HG02870 (cell line): ENCODE data around the gene B3GNT5.

ENCODE experiments used
- ATAC-seq: cut with Tn5 transposase; IDR thresholded peaks from one replicate; pipeline ENCODE4 v1.9.1; 2021; ENCODE audit warnings: mild to moderate bottlenecking, moderate library complexity; ENCODE audit not compliant: unreplicated experiment

The B3GNT5 gene, protein sequence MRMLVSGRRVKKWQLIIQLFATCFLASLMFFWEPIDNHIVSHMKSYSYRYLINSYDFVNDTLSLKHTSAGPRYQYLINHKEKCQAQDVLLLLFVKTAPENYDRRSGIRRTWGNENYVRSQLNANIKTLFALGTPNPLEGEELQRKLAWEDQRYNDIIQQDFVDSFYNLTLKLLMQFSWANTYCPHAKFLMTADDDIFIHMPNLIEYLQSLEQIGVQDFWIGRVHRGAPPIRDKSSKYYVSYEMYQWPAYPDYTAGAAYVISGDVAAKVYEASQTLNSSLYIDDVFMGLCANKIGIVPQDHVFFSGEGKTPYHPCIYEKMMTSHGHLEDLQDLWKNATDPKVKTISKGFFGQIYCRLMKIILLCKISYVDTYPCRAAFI

DNA sequence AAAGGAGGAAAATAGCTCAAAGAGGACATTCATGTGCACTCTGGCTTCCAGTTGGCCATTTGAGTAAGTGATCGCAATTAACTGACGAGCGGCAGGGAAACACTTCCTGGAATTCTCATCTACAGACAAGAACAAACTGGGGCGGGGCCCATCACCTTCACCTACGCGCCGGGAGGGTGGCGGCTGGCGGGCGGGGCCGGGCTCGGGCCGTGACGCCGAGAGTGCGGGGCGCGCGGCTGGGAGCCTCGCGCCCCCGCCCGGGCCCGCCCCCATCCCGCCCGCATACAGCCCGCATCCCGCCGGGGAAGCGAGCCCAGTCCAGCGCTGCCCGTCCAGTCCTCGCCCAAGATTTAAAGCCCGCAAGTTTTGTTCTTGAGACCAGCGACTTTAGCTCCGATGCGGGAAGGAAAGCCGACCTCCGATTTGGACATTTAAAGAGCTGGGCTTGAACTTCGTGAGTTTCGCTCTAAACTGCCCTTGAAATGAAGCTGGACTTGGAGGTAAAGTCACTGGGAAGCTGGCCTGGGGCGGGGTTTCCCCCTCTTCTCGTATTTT is at the start of gene B3GNT5:
Gene B3GNT5, plus strand, starts transcription at position 281 of the 555 bp plus-strand sequence. CDS start 16,546 bp downstream, outside the sequence.
- no peak for ATAC-seq

DNA sequence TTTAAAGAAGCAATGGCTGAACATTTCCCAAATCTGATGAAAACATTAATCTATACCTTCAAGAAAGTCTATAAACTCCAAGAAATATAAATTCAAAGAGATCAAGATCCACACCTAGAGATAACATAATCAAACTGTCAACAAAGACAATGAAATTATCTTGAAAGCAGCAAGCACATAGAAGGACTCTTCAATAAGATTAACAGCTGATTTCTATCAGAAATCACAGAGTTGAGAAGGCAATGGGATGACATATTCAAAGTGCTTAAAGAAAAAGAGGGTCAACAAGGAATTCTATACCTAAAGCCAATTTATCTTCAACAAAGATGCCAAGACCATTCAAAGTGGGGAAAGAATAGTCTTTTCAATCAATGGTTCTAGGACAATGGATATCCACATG is 49.4 kb upstream of the B3GNT5 start:
- ATAC-seq = no peak

DNA sequence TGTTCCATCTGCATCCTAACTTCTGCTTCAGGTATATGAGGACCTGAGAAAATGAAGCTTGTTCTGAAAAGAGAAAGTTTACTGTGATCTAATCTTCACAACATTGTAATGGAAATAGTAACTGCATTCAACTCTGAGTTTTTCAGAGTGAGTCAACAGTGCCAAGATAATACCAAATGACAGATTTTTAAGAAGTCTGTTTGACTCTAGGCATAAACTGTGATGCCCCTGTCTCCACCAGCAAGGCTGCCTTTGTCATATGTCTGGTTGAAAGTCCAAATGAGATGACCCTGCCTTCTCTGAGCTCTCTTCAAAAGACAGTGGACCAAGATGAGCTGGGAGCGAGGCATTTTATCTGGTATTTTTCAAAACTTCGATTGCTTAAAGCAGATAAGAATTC is 44.8 kb upstream of the B3GNT5 start:
- ATAC-seq = no peak

DNA sequence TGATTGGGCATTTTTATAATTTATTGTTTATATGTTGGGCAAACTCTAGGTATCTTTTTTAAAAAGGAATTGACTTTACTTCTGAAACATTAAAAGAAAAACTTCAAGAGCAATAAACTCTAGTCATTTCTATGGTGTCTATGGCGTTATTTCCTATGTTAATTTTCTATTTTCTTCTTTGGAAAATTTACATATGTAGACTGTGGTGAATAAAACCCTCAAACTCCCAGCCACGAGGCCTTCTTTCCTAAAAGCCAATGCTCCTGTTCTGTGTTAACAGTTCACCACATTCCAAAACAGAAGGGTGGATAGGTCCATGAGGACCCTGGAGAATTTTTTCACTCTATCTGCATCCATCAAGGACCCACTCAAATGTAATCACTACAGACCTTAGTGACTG is 44.3 kb upstream of the B3GNT5 start:
- no peak for ATAC-seq

DNA sequence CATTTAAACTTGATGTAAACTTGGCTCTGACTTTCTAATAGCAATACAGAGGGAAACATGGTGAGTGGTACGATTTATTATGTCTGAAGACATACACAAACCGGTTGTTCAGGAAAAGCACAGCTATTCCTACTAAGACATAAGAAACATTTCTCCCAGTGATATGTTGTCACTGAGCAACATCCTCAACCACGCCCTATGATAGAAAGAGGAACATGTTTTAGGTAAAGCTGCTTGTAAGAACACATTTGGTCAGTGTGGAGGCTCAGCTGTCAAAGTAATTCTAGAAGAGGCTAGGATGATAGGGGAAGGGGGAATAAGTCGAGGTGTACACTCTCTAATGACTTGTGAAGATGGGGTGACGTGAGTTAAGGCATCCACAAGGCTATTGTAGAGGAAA is 42.7 kb upstream of the B3GNT5 start:
- no peak for ATAC-seq

DNA sequence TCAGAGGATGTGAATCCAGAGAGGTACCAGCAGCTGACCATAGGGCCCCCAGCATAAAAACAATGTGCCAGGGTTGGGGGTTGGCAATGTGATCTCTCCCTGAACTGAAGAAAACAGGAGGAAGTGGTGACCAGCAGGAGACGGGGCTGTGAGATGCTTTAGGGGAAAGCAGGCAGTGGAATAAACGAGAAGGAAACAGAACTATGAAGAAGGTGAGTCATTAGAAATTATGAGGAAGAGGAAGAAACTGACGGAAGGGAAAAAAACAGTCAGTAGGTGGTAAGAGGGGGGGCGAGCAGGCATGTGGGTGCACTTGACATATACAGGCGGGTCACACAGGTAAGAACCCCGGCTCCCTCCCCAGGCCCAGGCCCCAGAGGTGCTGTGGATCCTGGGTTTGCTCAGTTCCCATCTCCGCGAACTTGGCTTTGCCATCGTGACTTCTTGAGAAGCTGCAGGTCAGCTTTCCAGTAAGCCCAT is 42.2 kb upstream of the B3GNT5 start:
- no peak for ATAC-seq

DNA sequence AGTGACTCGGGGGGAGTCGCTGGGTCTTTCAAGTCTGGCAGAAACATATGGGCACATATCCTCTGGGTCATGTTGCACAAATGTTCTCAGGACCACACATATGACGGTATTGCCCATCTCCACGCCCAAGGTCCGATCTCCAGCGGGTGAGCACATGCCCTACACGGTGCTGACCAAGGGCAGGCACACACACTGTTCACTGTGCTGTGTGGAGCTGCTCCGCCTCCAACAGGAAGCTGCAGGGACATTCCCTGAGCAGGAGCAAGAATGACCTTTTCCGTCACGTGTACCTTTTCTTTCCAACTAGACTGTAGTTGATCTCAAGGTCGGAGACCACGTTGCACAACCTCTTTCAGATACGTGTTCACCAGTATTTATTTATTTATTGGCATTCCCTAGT is 41.7 kb upstream of the B3GNT5 start:
- ATAC-seq = no peak

DNA sequence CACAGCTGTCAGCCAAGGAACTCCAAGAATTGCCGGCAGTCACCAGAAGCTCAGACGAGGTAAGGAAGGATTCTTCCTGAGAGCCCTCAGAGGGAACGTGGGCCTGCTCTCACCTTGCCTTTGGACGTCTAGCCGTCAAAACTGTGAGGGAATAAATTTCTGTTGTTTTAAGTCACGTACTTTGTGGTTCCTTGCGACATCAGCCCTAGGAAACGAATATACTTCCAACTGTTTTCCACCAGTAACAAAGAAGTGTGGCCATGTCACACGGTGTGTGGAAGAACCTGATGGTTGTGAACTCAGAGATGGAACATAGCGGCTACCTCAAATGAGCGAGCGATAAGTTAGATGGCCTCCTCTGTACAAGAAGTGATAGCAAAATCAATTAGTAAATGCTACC is 41.0 kb upstream of the B3GNT5 start:
- ATAC-seq = no peak

DNA sequence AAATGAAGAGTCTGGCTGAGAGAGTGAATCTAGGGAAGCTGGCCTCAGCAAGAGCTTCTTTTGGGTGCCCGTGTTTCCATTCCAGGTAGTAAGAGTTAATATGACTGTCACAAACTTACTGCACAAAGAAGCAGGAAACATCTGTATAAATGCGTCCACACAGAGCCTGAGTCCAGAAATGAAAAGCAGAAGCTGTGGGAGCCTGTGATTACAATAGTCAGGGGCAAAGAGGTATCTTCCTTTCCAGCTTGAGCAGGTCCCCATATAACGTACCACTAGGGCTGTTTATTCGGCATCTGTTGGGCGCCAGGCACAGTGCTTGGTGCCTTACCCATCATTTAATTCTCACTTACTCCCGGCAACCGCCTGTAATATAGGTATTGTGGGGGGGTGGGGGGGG is 40.5 kb upstream of the B3GNT5 start:
- ATAC-seq = no peak

DNA sequence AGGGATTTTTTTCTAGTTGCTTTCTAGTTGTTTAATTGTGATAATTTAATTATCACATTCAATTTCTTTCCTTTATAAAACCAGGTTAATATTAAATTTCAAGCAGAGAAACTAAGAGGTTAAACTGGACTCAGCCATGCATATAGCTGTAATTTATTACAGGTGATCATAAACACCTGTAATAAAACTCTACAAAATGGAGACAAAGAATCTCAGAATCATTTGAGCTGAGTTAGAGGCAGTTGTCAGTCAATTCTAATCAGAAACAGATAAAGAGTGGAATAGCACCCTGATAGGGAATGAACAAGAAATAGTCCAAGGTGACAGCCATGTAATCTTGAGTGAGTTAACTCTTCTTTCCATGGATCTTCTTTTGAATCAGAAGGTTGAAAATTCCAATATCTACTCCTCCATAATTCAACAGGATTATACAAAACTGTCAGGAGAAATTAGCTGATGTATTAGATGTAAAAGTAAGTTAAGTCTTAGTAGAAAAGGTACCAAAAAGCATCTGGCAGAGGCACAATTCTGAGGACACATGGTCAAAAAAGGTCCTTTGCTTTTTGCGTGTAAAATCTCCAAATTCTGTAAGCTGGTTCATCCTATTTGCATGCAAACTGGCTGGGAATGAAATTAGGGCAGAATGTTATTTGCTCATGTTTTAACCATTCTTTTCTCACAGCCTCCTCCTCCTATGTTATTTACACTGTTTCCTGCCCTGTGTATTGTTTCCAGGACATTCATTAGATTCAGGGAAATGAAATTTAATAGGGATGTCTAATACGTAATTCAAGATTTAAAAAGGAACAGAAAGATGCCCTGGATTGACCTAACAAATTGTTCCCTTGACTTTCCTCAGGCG is 39.4 kb upstream of the B3GNT5 start:
- ATAC-seq = no peak

DNA sequence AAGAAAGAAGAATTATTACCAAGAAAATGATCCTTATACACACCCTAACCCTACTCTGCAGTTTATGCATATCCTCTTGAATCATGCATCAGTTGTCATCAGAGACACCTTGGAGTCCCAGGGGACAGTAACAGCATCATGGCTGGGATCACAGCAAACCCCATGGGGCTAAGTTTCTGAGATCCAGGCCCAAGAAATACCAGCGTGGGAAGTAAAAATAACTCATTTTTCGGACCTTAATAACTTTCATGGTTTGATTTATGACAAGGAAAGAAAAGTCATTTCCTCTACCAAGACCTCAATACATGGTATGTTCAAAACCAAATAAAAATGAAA is 38.8 kb upstream of the B3GNT5 start:
- ATAC-seq = no peak

DNA sequence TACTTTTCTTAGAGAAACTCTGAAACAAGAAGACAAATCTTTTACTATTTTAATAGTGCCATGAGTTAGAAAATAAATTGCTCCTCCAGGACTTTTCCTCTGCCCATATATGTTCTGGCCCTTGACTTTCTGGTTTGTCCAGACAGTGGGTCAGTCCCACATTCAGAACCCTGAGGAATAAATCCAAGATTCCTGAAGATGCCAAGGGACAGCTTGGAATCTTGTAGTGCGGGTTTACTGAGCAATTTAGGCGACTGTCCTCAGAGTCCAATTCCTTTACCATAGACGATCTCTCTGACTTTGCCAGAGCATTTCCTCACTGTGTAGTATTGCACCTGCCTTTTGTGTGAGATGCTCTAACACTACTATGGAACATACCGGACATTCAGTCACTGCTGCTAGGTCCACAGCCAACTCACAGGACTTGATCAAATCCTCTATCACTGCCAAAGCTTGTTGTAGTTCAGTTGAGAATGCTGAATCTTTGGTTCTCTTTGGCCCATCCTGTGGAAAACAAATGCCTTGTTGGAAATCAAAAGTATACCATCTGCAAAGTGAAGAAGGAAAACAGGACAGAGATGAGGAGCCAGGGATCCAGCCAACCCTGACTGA is 37.4 kb upstream of the B3GNT5 start:
- ATAC-seq = no peak

DNA sequence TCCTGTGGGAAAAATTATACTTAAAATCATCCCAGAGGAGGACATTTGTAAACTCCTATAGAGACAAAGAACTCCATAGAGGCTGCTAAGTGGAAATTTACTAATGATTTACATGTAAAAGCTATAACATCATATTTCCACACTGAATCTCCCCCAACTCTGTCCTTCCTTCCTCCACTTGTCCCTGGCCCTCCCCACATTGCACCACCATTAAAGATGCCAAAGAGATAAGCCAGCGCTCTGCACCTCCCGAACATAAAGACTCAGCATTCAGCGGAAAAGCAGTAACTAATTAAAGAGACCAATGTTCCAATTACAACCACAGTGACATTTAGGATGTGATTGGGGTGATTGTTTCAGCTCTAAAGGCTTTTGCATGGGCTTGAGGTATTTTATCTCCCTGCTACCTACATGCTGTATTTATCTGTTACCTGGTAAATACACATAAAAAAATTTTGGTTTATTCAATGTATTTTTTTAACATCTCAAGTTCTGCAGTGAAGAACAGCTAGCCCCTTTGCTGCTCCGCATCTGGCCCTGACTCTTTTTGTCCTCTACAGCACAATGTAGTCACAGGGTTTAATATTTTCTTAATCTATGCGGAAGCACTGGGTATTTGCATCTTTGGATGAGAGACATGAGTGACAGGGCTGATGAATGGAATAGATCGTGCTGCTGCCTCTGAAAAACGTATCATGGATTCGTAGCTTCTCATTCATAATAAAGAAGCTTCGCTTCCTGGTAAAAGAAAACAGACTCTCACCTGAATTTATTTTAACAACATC is 35.3 kb upstream of the B3GNT5 start:
- ATAC-seq = no peak

DNA sequence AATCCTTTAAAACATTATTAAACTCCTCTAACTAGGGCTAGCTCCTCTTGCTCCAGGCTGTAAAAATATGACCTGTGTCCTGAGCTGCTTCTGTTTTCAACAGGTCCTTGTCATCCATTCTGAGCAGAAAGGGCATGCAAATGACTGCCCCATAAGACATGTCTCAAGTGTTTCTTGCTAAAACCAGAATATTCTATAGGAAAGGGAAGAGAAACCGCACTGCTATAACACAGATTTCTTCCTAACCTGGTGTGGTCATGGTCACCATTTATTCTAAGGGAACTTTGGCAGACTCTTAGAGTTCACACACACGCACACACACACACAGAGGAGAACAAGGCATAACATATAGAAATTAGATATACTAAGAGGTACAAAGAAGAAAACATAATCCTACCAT is 34.2 kb upstream of the B3GNT5 start:
- no peak for ATAC-seq

DNA sequence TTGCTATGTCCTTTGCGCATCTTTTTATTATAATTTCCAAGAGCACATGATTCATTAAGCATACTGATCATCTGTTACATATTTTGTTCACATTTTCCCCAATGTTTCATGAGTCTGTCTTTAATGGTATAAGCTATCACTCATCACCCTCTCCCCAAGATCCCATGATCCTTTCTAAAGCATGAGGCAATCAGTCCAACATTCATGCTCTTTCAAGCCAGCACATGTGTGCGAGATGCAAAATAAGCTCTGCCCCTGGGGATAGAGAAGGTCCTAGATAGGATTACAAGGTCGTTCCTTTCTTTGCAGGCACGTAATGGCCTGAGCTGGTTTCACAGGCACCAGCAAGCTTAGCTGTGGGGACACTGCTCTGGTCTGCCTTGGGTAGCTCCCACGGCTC is 32.2 kb upstream of the B3GNT5 start:
- no peak for ATAC-seq

DNA sequence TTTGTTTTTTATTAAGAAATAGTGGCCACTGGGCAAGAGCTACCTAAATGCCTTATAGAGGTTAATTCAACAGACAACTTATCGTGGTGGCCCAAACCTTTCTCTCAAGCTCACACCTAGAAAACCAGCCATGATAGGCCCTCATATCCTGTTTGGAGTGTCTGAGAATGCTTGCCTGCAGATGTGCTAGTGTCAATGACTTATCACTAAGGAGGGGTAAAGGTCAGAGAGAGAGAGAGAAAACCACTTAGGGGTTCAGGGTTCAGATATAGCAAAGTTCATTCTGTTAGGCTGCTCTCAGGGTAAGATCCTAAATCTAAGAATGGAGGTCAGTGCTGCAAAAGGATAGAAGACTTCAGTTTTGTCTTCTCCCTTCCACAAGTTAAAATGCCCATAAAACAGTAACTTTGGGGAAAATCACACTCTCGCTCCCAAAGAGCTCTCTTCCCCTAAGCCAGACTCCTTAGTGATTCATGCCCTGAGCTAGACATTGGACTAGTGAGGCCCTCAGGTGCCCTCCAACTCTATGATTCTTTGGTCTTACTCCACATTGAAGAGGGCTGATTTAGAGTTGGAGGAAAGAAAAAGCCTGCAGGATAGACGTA is 30.3 kb upstream of the B3GNT5 start:
- ATAC-seq = no peak

DNA sequence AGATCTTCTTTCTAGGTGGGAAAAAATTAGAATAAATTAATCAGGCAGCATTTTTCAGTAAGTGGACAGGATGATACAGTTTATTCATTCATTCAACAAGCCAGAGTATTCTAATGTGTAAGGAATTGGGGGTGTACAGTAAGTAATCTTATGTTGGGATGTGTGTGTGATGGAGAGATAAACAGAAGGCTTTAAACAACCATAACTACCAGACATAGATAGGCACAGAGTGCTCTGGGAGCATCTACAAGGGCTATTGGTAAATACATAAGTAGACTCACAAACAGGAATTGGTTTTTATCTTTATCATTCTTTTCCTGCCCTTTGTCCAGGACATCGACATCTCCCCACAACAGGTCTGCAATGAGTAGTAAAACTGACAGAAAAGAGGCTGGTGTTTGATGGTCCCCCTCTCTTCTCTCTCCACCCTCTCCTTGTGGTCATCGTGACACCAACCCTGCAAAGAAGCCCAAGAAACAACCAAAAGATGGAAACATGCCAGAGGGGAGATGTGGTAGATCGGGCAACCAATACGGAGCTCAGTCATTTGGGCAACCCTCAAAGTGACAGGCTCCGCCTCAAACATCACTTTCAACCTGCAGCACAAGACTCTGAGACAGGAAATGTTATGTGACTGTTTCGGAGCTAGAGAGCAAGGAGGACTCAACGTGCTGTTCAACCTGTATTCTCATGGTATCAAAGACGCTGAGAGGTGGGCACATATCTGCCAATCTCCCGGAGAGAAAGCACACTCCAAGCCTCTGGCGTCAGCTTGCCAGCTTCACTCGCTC is 28.7 kb upstream of the B3GNT5 start:
- ATAC-seq = no peak

DNA sequence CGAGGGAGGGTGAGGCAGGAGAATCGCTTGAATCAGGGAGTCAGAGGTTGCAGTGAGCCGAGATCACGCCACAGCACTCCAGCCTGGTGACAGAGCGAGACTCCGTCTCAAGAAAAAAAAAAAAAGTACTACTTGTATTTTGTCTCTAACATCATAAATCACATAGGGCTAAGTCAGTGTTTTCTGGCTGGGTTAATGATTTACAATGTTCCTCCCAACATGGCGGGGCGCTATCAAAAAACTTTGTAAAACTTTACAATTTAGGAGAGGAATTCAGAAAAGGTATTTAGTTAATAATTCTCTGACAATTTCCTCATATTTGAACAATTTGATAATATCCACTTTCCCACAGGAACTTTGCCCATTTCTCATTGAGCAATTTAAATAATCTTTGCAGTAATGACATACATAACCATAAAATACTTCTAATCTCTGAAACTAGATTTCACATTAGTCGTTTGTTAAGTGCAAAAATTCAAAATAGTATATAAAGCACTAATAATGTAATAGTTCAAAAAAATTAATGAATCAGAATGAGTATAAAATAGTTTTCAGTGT is 26.6 kb upstream of the B3GNT5 start:
- no peak for ATAC-seq

DNA sequence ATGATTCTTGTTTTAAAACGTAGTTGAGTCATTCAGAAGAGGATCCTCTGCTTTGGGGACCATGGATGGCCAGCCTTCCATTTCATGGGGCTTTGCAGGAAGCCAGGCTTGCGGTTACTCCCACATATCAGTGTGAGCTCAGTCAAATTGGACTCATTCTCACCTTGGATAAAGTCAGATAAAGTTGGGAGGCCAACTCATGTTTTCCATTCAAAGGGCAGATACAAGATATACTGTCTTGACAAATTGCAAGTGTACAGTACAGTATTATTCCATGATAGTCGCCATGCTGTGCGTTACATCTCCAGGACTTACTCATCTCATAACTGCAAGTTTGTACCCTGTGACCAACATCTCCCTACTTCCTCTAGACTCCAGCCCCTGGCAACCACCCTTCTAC is 25.5 kb upstream of the B3GNT5 start:
- ATAC-seq = no peak
